OCI-LY7 (cell line): Measurements from ENCODE around the gene LEMD1. TPM values are rescaled to one million over a fixed set of nuclear protein-coding genes. Genes with fewer than 3 reads are reported as not detected.

Experiments
- BruUV-seq: library from RNA; stranded (reverse); fragments of 400-500 nt; replicated peaks from 2 replicates; lab custom pipeline; 2021; lab: Mats Ljungman, UMichigan
- CTCF ChIA-PET: fragments of 300-600 bp; sonication (Branson Sonifier 250); formaldehyde crosslinking; loops from one replicate; lab custom pipeline; 2022; ENCODE audit warnings: antibody characterized with exemption; ENCODE audit not compliant: unreplicated experiment; lab: Charles Lee
- POLR2A ChIA-PET: fragments of 300-600 bp; sonication (Branson Sonifier 250); formaldehyde crosslinking; loops from one replicate; lab custom pipeline; 2022; ENCODE audit warnings: antibody characterized with exemption; lab: Charles Lee
- DNase-seq: peaks from one replicate; pipeline ENCODE4 v3.0.0-alpha.2; 2015; ENCODE audit warnings: low spot score
- H2AFZ ChIP-seq: fragments of 200-600 bp; sonication (generic), shearing (Covaris generic); 2 replicates; pipeline ENCODE4 v1.6.1; 2014; ENCODE audit warnings: mild to moderate bottlenecking, antibody characterized with exemption, low read length, moderate library complexity
- H3K27ac ChIP-seq: fragments of 200-600 bp; sonication (generic); 2 replicates; pipeline ENCODE4 v1.5.1; 2014; ENCODE audit warnings: mixed run types, low read depth, mild to moderate bottlenecking, moderate library complexity, low read length, inconsistent platforms; ENCODE audit not compliant: poor library complexity, severe bottlenecking
- H3K36me3 ChIP-seq: fragments of 200-600 bp; sonication (generic); 2 replicates; pipeline ENCODE4 v1.6.1; 2014; ENCODE audit warnings: mild to moderate bottlenecking, antibody characterized with exemption, low read length, moderate library complexity, mixed read lengths; ENCODE audit not compliant: insufficient read depth
- H3K4me1 ChIP-seq: fragments of 200-600 bp; sonication (generic); 2 replicates; pipeline ENCODE4 v1.5.1; 2014; ENCODE audit warnings: mild to moderate bottlenecking, low read length; ENCODE audit not compliant: insufficient read depth, poor library complexity, severe bottlenecking
- H3K4me2 ChIP-seq: fragments of 200-600 bp; sonication (generic); 2 replicates; pipeline ENCODE4 v1.6.1; 2014; ENCODE audit warnings: mild to moderate bottlenecking, low read length
- H3K4me3 ChIP-seq: fragments of 200-600 bp; sonication (generic); 2 replicates; pipeline ENCODE4 v1.5.1; 2014; ENCODE audit warnings: mild to moderate bottlenecking, low read depth, low read length; ENCODE audit not compliant: poor library complexity, severe bottlenecking
- H3K79me2 ChIP-seq: fragments of 200-600 bp; sonication (generic); 2 replicates; pipeline ENCODE4 v1.6.1; 2016; ENCODE audit warnings: low read depth, mild to moderate bottlenecking, low read length, moderate library complexity, mixed read lengths; ENCODE audit not compliant: insufficient read depth
- H3K9me2 ChIP-seq: fragments of 200-600 bp; sonication (generic); 2 replicates; pipeline ENCODE4 v1.6.1; 2016; ENCODE audit warnings: mild to moderate bottlenecking, low read length, mixed read lengths; ENCODE audit not compliant: insufficient read depth
- H3K9me3 ChIP-seq: fragments of 200-600 bp; sonication (generic); 2 replicates; pipeline ENCODE4 v1.6.1; 2014; ENCODE audit warnings: mild to moderate bottlenecking, mixed run types, low read length, mixed read lengths
- H4K20me1 ChIP-seq: fragments of 200-600 bp; sonication (generic); 2 replicates; pipeline ENCODE4 v1.6.1; 2014; ENCODE audit warnings: mild to moderate bottlenecking, antibody characterized with exemption, low read length, moderate library complexity, mixed read lengths; ENCODE audit not compliant: insufficient read depth
- EZH2phosphoT487 ChIP-seq: fragments of 200-600 bp; sonication (generic); IDR thresholded peaks from 2 replicates; pipeline ENCODE4 v1.6.1; 2018; ENCODE audit warnings: low read depth, borderline replicate concordance, mild to moderate bottlenecking, mixed run types, antibody characterized with exemption, low read length, moderate library complexity, mixed read lengths
- intact Hi-C: fragments of 100-400 bp; cut with micrococcal nuclease; formaldehyde crosslinking; loops from one replicate; pipeline ENCODE4 v1.10.0; 2022; ENCODE audit not compliant: unreplicated experiment
- total RNA-seq, 2 experiments: library from RNA; depleted of rRNA in 1 of 2; stranded (reverse); fragments of >200 nt in 1 of 2; shearing (Covaris generic) in 1 of 2; gene quantifications; 2 replicates each; pipeline ENCODE4 v1.2.3, GENCODE V29; 2014 to 2022
- TF ChIP-seq, protein P1 (sequence below): fragments of 200-600 bp; sonication (generic); conservative IDR thresholded peaks from 2 replicates; pipeline ENCODE4 v1.5.1; 2014; ENCODE audit warnings: mild to moderate bottlenecking, antibody characterized with exemption, low read length, moderate library complexity, mixed read lengths

LEMD1 gene
- total RNA-seq, 2 experiments from 2014 or later = 0.44 to 0.63 TPM

DNA sequence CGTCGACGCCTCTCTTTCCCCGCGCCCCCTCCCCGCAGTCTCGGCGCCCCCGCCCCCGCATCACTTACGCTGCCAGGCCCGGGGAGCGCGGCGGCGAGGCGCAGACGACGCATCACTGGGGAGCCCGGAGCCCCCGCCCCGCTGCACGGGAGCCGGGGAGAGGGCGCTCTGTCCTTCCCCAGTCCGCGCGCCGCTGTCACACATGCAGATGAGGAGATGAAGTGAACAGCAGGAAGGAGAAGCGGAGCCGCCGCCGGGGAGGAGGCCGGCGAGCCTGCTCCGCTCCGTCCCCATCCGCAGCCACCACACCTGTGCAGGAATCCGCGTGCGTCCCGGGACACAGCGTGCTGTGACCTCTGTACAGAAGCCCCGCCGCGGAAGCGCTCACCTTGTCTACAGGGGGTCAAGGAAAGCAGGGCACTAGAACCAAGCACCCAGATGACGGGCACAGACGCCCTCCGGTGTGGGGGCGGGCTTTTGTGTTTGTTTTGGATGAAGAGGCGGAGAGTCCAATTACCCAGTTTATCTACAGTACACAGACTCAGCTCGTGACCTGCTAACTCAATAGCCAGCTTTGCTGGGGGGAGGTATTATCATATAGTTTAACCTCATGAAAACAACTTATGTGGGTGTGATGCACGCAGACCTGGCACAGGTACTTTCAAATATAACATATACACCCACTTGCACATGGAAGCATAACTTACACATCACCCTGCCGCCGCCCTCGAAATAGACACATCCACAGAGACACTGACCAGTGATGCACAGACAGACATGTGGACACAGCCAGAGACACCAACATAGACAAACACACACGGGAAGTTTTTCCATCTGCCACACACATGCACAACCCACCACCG, 77.6 kb downstream of the LEMD1 start:
- Histone ChIP-seq H3K27ac (no peak overlapping the region), H3K9me3 (no peaks in the 10 kb centered on the region), H3K9me2 (no peaks in the 10 kb centered on the region), H3K4me2 (no peak overlapping the region), H3K79me2 (no peaks in the 10 kb centered on the region), H2AFZ (no peak overlapping the region), H3K4me3 (no peak overlapping the region), H4K20me1 (no peaks in the 10 kb centered on the region), H3K36me3 (no peaks in the 10 kb centered on the region), H3K4me1 (peaks cover 17% of the 10 kb centered on the region)
- ChIA-PET CTCF (no interaction called here), POLR2A (no interaction called here)
- intact Hi-C loops = no loop called here
- no peak for TF ChIP-seq EZH2phosphoT487
- TF ChIP-seq, protein P1, sequence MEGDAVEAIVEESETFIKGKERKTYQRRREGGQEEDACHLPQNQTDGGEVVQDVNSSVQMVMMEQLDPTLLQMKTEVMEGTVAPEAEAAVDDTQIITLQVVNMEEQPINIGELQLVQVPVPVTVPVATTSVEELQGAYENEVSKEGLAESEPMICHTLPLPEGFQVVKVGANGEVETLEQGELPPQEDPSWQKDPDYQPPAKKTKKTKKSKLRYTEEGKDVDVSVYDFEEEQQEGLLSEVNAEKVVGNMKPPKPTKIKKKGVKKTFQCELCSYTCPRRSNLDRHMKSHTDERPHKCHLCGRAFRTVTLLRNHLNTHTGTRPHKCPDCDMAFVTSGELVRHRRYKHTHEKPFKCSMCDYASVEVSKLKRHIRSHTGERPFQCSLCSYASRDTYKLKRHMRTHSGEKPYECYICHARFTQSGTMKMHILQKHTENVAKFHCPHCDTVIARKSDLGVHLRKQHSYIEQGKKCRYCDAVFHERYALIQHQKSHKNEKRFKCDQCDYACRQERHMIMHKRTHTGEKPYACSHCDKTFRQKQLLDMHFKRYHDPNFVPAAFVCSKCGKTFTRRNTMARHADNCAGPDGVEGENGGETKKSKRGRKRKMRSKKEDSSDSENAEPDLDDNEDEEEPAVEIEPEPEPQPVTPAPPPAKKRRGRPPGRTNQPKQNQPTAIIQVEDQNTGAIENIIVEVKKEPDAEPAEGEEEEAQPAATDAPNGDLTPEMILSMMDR = no peak
- BruUV-seq = no TSS peak
- DNase-seq = no peak

GRCh38 chr1:205343431-205344065, 78.3 kb downstream of the LEMD1 start:
- Histone ChIP-seq H3K4me1 (peaks cover 9% of the 10 kb centered on the region), H4K20me1 (no peaks in the 10 kb centered on the region), H3K4me2 (no peak overlapping the region), H3K4me3 (no peak overlapping the region), H3K9me3 (no peaks in the 10 kb centered on the region), H2AFZ (no peak overlapping the region), H3K36me3 (no peaks in the 10 kb centered on the region), H3K79me2 (no peaks in the 10 kb centered on the region), H3K27ac (no peak overlapping the region), H3K9me2 (no peaks in the 10 kb centered on the region)
- ChIA-PET POLR2A (no interaction called here), CTCF (no interaction called here)
- intact Hi-C loops = no loop called here
- no peak for DNase-seq
- TF ChIP-seq EZH2phosphoT487 = no peak
- TF ChIP-seq, protein P1 = 0 out of 2 replicates have a peak, but pooled peaks have one; percentile 29
- no TSS peak for BruUV-seq

GRCh38 chr1:205342986-205343385, 78.9 kb downstream of the LEMD1 start:
- Histone ChIP-seq H2AFZ (no peak overlapping the region), H3K9me2 (no peaks in the 10 kb centered on the region), H4K20me1 (no peaks in the 10 kb centered on the region), H3K36me3 (no peaks in the 10 kb centered on the region), H3K9me3 (no peaks in the 10 kb centered on the region), H3K27ac (no peak overlapping the region), H3K4me3 (no peak overlapping the region), H3K79me2 (no peaks in the 10 kb centered on the region), H3K4me2 (no peak overlapping the region), H3K4me1 (peaks cover 4% of the 10 kb centered on the region)
- TF ChIP-seq EZH2phosphoT487 = no peak
- TF ChIP-seq, protein P1 = no peak
- BruUV-seq = no TSS peak
- ChIA-PET POLR2A (no interaction called here), CTCF (no interaction called here)
- DNase-seq = no peak
- intact Hi-C loops = no loop called here
